GM18873 (cell line): ENCODE measurements around the gene GLYATL1.
A peak's percentile ranks its signal among the peaks of the same experiment; 100 is the strongest.

Experiments
- ATAC-seq: cut with Tn5 transposase; IDR thresholded peaks from one replicate; pipeline ENCODE4 v1.9.1; 2021; ENCODE audit warnings: mild to moderate bottlenecking, moderate library complexity, moderate number of reproducible peaks; ENCODE audit not compliant: unreplicated experiment, low FRiP score

The GLYATL1 gene

DNA sequence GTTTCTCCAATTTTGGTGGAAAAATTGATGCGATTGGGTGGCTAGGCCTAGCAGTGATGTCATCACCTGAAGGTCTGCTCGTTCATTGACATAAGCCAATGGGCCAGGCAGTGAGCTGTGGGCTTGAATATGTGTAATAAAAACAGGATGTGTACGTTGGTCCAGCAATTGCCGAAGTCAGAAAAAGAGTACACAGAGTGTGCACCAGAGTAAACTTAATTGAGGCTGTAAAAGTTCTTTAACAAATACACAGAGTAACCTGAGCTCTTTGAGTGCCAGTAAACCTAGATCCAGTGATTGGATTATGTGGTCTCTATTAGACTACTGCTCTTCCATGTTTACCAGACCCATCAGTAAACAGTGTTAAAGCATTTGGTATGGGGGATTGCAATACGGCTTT lies 13.0 kb upstream of the GLYATL1 start:
- no peak for ATAC-seq

DNA sequence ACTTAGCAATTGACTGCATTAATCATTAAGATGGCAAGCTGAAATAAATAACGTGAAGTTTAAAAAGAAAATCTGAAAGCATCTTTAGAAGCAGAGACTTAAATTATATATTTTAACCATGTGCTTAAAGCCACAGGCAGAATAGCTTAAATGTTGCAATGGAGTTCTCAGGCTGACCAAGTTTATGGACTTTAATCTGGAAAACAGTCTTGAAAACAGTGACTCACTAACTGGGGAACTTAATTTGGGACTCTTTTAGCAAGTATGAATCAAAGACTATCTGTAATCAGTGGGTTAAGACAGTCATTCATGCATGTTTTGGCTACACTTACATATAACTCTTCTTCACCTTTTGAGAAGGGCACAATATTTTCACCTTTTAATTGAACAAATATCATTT lies 12.6 kb upstream of the GLYATL1 start:
- ATAC-seq = no peak

DNA sequence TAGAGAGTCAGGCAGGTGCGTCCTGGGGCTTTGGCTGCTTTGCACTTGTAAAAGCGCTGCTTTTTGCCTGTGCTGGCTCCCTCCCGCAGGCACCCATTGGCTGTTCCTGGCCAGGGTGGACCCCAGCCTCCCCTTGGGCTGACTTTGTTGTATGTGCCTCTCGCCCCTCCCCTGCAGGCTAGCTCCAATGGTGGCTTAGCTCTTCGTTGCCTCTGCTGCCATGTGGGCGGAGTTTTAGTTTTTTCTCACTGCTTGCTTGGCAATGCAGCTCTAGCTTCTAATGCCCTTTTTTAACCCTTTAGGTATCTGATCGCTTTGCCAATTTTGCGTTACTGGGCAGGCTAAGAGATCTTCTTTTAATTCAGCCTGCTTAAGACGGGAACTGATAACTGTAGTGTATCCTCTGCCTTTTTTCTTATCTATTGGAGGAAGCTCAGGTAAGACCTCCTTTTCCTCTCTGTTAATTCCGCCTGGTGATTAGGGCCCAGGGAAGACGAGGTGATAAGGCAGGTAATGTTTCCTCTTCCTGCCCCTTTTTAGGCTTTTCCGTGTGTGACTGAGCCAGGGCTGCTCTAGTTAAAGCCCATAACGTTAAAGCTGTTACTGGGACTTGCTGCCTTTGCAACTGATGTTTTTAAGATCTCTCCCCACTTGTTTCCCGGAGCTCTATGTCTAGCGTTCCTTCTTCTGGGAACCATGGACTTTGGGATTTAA lies 11.7 kb upstream of the GLYATL1 start:
- no peak for ATAC-seq

DNA sequence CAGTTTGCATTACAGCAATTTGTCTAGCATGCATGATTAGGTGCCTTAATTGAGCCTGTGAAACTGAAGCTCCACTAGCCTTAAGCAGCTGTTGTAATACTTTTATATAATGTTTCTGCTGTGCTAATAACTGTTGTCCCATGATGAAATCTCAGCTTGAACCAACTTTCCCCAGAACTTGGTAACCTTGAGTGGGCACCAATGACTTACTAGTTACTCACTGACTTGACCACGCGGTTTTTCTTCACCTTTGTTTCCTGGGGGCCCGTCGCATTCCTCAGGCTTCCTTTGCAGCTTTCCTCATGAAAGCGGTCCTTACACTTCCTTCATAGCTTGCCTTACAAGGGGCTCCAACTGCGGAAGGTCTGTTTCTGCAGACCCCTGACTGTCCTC lies 11.2 kb upstream of the GLYATL1 start:
- ATAC-seq = no peak

DNA sequence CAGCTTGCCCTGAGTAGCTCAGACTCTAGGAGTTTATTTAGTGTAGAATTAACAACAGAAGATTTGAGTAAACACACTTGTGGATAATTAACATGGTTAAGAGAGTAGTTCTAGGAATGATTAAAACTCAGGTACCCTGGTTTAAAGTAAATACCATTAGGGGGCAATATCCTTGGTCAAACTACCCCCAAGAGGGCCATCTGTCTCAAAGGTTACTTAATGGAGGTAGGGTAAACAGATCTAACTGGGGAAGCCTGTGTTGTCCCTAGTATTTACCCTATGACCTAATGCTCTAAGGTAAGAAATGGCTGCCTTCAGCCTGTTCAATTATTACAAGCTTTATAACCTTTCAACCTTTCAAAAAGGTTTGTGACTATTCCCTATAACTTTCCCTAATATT lies 10.6 kb upstream of the GLYATL1 start:
- ATAC-seq = no peak

DNA sequence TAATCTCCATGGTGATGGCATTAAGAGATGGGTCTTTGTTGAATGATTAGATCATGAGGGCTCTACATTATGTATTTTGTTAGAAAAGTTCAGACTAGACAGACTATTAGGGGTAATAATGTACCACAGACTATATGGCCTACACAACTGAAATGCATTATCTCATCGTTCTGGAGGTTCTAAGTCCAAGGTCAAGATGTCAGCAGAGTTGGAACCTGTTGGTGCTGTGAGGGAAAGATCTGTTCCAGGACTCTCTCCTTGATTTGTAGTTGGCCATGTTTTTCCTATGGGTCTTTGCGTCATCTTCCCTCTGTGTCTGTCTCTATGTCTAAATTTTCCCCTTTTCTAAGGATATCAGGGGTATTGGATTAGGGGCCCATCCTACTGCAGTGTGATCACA lies 8.4 kb upstream of the GLYATL1 start:
- ATAC-seq = no peak

DNA sequence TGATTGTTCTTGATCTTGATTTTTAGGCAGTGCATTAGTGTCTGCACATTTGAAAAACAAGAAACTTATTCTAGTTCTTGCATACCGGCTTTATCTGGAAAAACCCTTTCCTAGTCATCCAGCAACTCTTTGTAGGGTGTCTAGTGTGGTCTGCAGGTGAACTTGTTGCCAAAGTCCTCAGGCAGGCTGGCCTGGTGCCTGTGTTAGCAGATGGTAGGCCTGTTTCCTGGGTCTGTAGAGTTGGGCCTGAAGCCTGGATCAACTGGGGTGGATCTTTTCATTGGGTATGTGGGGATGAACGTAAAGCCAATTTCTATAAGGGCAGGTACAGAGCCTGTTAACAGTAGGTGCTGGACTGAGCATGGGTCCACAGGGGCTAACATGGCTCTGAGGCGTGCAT lies 5.6 kb upstream of the GLYATL1 start:
- ATAC-seq = no peak

DNA sequence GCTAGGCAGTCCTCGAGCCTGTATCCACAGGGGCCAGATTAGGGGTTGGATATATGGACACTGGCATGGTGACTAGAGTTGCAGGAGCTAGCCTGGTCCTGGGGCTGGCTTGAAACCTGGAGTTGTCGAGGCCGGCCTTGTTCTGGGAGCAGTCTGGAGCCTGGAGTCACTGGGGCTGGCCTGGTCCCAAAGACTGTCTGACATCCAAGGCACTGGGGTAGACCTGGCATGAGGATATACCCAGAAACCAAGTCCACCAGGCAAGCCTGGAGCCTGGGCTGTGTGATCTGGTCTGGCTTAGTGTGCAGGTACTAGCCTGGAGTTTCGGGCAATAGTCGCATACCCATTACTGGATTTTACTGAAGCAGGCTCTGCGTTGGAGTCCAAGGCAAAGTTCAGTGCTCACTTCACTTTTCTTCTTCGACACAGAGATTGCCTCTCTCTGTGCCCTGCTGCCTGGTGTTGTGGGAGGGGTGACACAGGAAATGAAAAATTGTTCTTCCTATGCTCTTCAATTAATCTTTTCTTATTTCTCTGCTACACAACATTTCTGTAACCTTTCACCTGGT lies 4.3 kb upstream of the GLYATL1 start:
- no peak for ATAC-seq

DNA sequence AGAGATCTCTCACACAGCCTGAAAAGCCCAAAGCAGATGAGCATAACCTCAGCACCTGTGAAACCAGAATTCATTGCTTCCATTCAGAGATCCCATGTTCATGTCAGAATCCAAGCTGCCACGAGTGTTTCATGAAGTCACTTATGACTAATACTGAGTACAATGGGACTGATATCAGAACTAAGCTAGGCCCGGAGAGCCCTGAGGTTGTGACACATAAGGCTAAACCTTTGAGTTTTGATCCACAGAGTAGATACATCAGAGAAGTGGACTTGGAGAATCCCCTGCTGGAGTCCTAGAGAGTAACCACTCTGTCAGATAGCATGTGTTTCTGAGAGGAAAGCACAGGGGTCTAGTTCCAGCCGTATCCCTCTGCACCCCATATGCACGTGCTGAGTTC lies 890 bp upstream of the GLYATL1 start:
- ATAC-seq = no peak

DNA sequence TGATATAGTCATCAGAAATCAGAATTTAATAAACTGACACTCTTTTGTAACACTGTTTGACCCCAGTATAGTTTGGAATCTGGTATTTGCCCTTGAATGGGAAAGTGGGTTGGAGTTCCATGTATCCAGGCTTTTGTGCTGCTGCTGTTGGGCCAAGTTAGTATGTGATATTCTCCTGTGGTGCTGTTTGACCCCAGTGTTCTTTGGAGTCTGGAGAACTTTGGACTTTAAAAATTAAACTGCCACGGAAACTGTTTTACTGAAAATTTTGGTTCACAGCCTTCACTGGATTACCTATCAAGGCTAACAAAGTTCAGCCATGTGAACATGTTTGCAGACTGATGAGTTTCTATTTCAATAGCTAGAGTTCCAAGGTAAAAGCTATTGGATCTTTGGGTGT lies 740 bp downstream of the GLYATL1 start:
- ATAC-seq = no peak

DNA sequence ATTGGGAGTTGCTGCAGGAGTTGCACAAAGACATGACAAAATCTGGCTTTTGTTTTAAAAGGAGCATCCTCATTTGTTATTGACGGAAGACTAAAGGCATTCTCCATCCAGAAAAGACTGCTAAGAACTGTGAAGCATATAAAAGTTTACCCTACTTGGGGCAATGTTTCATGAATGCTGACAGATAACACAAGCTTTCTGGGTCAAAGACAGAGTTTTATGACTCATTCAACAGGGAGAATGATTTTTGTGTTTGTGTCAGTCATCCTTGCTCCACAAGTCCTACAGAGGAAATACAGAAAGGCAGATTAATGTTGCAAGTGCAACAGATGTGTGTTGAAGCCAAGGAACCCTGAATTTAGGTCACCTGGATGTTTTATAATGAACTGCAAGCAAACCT lies 2.5 kb downstream of the GLYATL1 start:
- no peak for ATAC-seq

DNA sequence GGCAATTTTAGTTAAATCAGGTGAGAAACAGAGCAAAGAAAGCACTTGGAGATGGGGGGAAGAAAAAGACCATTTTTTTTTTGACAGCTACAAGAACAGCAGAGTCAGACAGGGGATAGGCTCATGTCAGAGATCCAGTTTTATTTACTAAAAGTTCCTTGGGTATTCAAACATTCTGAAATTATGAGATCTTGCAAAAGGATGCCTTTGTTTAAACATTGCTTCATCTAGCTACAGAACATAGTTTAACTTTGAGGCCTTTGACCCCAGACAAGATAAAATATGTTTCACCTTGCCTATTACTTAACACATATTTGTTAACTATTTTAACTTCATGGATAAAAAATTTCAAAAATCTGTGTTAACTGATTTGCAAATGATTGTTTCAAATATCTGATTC lies 6.4 kb downstream of the GLYATL1 start:
- ATAC-seq = no peak

DNA sequence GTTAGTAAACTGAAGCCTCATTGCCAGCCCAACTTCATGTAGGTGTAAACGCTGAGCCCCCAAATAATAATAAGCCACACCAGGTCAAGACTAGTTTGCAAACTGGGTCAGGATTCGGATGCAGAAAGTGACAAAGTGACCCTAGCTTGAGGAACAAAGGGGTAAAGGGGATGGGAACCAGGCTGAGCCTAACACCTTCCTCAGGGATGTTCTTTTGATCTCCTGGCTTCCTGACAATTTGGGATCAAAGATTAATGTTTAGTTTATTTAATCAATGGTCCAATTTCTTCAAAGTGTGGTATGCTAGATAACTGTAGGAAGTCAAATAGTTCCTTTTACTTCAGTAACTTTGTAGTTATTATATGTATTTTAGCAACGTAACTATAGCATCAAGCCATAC lies 9.9 kb downstream of the GLYATL1 start:
- no peak for ATAC-seq

DNA sequence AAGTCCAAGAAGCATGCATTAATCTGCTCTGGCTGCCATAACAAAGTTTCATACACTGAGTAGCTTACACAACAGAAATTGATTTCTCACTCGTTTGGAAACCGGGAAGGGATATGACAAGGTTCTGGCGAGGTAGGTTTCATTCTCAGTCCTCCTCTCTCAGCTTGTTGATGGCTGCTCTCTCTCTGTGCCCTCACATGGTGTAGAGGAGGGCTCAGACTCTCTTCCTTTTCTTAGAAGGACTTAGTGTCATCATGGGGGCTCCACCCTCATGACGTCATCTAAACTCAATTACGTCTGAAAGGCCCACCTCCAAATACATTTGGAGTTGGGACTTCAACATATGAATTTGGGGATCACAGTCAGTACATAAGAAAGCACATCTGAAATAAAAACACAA lies 18.6 kb downstream of the GLYATL1 start:
- ATAC-seq = no peak

DNA sequence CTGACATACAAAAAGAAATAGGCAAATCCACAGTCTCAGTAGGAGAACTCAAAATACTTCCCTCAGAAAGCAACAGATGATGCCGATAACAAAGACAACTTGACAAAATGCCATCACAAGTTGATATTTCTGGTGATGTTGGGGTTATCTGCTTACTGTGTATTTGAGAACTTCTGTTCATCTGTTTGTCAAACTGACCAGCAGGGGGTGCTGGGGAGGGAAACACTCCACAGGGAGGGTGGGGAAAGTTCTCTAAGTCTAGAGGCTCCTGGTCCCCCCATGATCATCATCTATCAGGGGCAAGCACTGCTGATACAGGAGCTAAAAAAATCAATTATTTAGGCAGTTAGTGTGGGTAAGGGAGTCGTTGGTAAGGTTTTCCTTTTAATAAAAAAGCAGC lies 19.2 kb downstream of the GLYATL1 start:
- peak; percentile 47 for ATAC-seq

DNA sequence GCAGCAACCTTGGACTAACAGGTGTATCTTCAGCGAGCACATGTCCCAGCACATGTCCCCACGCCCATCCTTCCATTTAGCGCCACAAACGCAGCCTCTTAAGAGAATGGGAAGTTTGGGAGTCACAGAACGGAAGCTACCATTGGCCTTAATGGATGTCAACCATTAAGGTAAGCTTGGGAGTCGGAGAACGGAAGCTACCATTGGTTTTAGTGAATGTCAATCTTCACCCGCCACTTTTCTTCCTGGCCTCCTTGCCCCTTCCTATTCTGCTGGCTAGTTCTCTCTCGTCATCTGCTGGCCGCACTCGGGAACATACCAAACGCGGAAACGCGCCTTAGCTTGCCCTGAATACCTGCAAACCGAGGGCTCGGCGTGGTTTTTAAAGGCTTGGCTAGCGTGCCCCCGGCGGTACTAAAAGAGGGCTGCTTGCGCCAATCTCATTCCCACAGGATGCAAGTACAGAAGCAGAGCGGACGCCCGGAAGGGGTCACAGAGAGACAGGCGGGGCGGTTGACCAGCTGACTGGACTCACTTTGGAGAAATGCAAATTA lies 24.3 kb downstream of the GLYATL1 start:
- no peak for ATAC-seq

DNA sequence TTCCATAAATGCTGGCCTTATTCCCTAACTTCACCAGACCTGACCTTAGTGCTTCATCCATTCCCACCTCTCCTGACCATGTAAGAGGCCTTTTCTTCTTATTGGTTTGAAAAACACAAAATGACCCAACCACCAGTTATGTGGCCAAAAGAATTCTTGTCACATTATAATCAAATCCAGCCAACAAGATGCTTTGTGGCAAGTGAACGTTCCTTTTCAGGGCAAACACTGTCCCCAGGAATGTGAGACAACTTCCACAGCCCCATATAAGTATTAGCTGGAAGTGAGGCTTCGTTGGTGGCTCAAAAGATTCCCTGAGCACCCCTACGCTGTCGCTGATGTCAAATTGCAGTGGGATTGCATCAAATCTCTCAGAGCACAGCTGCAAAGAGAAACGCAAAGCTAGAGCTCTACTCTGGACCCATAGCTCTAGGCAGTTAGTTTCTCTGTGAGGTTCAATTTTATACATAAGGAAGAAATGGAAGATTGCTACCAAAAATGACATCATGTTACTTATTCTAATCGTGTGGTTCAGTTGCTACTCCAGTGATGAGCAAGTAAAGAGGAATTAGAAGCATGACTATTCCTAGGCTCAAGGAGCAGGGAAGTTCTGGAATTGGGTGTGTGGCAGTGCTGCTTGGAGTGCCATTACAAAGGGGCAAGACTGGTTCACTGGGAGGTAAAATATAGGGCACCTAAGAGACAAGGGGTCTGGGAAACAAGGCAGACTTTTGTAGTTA lies 26.1 kb downstream of the GLYATL1 start:
- ATAC-seq = no peak

DNA sequence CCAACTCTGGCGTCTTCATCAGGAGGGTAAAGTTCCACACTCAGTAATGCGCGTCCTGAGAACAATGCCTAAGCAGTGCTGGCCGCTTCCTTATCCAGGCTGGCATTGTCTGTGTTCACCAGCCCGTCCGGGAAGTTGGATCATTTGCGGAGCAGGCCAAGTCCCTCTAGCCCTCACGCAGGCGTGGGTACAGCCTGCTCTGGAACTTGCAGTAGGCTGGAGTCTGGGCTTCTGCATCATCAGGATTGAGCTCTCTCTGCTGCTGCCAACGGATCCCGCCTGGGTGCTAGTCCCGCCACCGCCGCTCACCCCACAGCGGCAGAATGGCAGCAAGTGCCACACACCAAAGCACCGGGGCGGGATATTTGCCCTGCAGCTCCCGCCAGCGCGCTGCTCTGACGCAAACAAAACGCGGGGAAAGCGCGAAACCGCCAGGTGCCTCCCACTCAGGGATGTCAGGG lies 29.0 kb downstream of the GLYATL1 start:
- ATAC-seq = no peak

DNA sequence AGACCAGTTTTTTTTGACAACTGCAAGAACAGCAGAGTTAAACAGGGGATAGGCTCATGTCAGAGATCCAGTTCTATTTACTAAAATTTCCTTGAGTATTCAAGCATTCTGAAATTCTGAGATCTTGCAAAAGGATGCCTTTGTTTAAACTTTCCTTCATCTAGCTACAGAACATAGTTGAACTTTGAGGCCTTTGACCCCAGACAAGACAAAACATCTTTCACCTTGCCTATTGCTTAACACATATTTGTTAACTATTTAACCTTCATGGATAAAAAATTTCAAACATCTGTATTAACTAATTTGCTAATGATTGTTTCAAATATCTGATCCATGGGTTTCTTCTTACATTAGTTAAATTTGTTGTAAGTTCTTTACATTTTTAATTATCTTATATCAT lies 38.2 kb downstream of the GLYATL1 start:
- no peak for ATAC-seq

DNA sequence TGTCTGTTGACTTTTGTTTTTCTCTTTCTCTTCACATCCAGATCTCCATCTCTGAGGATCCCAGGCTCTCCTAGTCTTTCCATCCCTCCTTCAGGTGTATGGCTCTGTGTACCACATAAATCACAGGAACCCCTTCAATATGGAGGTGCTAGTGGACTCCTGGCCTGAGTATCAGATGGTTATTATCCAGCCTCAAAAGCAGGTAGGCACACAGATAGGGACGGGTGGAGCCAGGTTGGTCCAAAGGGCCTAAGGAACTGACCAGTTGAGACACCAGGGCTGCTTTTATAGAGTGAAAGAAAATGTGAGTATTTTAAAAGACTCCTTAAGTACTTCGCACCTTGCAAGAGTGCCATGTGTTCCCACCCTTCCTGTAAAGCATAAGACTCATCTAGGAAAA lies 39.9 kb downstream of the GLYATL1 start:
- no peak for ATAC-seq

DNA sequence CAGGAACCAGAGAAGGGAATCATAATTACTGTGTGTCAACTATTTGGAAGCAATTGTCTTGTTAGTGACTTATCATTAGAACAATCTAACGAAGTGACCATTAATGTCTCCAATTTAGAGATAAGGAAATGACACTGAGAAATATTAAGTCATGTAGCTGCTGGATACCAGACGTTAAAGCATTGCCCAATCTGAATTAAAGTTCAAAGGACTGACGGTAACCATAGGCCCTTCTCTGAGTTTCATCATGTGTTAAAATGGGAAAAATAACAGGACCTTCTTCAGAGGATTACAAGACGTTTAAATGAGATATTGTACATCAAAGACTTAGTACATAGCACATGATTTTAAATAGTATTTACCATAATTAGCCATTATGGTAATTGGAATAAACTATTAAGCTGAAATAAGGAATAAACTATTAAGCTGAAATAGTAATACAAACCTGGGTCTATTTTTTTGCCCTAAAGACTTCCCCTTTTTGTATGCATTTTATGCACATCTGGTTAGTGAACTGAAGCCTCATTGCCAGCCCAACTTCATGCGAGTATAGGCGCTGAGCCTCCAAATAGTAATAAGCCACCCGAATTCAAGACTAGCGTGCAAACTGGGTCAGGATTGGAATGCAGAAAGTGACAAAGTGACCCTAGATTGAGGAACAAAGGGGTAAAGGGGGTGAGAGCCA lies 41.0 kb downstream of the GLYATL1 start:
- ATAC-seq = no peak
